ENCODE measurements around the gene CERK.

The CERK gene

DNA sequence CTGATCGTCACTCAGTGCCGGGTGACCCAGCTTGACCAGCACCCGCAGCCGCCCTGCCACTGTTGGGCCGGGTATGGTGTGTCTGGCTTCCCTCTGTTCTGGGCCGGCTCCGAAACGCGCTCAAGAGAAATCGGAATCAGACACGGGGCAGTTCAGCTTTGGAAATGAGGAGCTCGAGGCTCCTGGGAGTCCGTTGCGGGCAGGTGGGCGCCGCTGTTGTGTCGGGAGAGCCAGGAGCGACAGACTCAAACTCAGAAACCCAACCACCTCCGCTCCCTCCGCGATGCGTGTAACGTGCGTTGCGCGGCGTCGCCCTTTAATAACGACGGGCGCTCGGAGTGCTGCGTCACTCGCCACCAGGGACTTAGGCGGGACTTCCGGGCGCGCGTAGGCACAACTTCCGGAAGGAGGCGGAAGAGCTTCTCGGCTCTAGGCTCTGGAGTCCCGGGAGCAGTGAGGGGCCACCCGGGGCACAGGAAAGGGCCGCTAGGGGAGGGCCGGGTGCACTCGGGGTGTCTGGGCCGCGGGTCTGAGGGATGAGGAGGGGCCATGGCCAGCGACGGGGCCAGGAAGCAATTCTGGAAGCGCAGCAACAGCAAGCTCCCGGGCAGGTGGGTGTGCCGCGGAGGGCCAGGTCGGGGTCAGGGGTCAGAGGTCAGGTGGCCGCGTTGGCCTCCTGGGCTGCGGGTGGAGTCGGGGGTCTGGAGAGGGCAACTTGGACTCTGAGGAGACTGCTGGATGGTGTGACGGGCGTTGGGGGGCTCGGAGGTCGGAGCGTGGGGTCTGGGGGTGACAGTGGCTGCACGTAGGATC, 24.4 kb upstream of the CERK start, which contains the start of gene TBC1D22A:
TBC1D22A (plus strand) TSS at position 413 of the 813 bp plus-strand sequence; CDS start at position 550, 137 bp downstream.
- no peaks in the 10 kb centered on the region for H3K9me3 ChIP-seq (ENCODE audit: insufficient read depth, low read length)
- H3K79me2 ChIP-seq (ENCODE audit: low read length), result peaks cover 73% of the 10 kb centered on the region
- H4K20me1 ChIP-seq (ENCODE audit: insufficient read depth, low read length), result no peaks in the 10 kb centered on the region
- peak within 1 kb of the TSS; percentile 86 for H3K4me3 ChIP-seq (ENCODE audit: low read length)
- H2AFZ ChIP-seq (ENCODE audit: low read depth, low read length), result no peak within 1 kb of the TSS; the same call in 1 of the 2 replicates
- no peaks in the 10 kb centered on the region for H3K27me3 ChIP-seq (ENCODE audit: low read depth, low read length)
- TF ChIP-seq, protein P1, sequence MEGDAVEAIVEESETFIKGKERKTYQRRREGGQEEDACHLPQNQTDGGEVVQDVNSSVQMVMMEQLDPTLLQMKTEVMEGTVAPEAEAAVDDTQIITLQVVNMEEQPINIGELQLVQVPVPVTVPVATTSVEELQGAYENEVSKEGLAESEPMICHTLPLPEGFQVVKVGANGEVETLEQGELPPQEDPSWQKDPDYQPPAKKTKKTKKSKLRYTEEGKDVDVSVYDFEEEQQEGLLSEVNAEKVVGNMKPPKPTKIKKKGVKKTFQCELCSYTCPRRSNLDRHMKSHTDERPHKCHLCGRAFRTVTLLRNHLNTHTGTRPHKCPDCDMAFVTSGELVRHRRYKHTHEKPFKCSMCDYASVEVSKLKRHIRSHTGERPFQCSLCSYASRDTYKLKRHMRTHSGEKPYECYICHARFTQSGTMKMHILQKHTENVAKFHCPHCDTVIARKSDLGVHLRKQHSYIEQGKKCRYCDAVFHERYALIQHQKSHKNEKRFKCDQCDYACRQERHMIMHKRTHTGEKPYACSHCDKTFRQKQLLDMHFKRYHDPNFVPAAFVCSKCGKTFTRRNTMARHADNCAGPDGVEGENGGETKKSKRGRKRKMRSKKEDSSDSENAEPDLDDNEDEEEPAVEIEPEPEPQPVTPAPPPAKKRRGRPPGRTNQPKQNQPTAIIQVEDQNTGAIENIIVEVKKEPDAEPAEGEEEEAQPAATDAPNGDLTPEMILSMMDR (IDR thresholded peaks at IDR 0.05; ENCODE audit: low read depth, low read length), result 0 out of 2 replicates have a peak, but pooled peaks have one; percentile 9
- TF ChIP-seq EZH2phosphoT487 (IDR thresholded peaks at IDR 0.05; ENCODE audit: low read depth), result no peak
- peaks cover 47% of the 10 kb centered on the region for H3K4me1 ChIP-seq (ENCODE audit: low read length)
- peak within 1 kb of the TSS; percentile 90 for H3K9ac ChIP-seq (ENCODE audit: low read length)
- H3K36me3 ChIP-seq (replicated peaks; ENCODE audit: low read depth, low read length), result peaks cover 40% of the 10 kb centered on the region
- H3K27ac ChIP-seq (ENCODE audit: low read length), result peak within 1 kb of the TSS; percentile 95
- peak within 1 kb of the TSS; percentile 88 for H3K4me2 ChIP-seq (ENCODE audit: low read length)

DNA sequence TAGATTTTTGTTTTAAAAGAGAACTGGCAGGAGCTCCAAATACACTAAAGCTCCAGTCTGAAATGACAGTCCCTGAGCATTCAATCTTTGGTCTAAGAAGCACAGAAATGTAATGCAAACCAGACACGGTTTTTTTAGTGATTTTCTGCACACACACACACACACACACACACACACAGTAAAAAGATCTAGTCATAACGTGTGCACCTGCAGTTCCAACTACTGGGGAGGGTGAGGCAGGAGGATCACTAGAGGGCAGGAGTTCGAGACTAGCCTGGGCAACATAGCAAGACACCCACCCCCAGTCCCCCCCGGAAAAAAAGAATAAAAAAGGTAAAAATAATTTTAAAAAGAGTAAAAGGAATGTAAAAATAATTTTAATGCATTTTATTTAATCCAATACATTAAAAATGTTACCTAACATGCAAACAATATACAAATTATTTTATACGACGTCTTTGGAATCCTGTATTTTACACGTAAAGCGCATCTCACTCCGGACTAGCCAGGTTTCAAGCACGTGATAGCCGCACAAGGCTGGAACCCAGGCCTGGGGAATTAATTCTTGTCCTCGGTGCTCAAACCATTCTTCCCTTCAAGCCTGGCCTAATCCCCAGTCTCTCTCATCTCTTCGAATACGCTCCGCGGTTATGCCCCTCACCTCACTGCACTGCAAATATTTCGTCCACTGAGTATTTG, 23.6 kb upstream of the CERK start:
- H3K27me3 ChIP-seq (ENCODE audit: low read depth, low read length), result no peaks in the 10 kb centered on the region
- peaks cover 39% of the 10 kb centered on the region for H3K4me1 ChIP-seq (ENCODE audit: low read length)
- H3K27ac ChIP-seq (ENCODE audit: low read length), result peak overlapping the region; percentile 95
- peaks cover 65% of the 10 kb centered on the region for H3K79me2 ChIP-seq (ENCODE audit: low read length)
- H4K20me1 ChIP-seq (ENCODE audit: insufficient read depth, low read length), result no peaks in the 10 kb centered on the region
- H3K9me3 ChIP-seq (ENCODE audit: insufficient read depth, low read length), result no peaks in the 10 kb centered on the region
- H3K9ac ChIP-seq (ENCODE audit: low read length), result peak overlapping the region; percentile 90
- TF ChIP-seq EZH2phosphoT487 (IDR thresholded peaks at IDR 0.05; ENCODE audit: low read depth), result no peak
- TF ChIP-seq, protein P1 (IDR thresholded peaks at IDR 0.05; ENCODE audit: low read depth, low read length), result no peak
- peaks cover 40% of the 10 kb centered on the region for H3K36me3 ChIP-seq (replicated peaks; ENCODE audit: low read depth, low read length)
- no peak overlapping the region for H2AFZ ChIP-seq (ENCODE audit: low read depth, low read length)
- peak overlapping the region; percentile 67 for H3K4me2 ChIP-seq (ENCODE audit: low read length)
- peak overlapping the region; percentile 86 for H3K4me3 ChIP-seq (ENCODE audit: low read length)

DNA sequence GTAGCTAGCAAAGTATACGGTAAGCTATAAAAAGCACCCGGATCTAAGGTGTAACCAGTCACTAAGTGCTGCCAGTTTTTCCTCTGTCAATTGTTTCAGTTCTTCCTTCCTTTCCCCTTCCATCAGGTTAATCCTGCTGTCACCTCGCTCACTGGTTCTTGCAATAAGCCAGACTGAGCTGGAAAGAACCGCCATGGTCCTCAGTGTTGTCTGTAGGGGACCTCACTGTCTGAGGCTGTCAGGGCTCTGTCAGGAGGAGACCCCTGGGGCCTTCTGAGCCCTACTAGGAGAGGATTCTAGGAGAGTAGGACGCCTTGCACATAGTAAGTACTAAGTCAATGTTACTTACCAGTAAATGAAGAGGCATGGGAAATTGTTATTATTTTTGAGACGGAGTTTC, 23.0 kb upstream of the CERK start:
- Histone ChIP-seq H3K36me3 (replicated peaks; ENCODE audit: low read depth, low read length) (peaks cover 45% of the 10 kb centered on the region), H3K9me3 (ENCODE audit: insufficient read depth, low read length) (peaks cover 6% of the 10 kb centered on the region; the same call in 1 of the 2 replicates), H3K27ac (ENCODE audit: low read length) (peak overlapping the region; percentile 24), H3K4me3 (ENCODE audit: low read length) (peak overlapping the region; percentile 86), H3K9ac (ENCODE audit: low read length) (peak overlapping the region; percentile 90), H4K20me1 (ENCODE audit: insufficient read depth, low read length) (no peaks in the 10 kb centered on the region), H3K27me3 (ENCODE audit: low read depth, low read length) (no peaks in the 10 kb centered on the region), H3K79me2 (ENCODE audit: low read length) (peaks cover 59% of the 10 kb centered on the region), H3K4me1 (ENCODE audit: low read length) (peaks cover 34% of the 10 kb centered on the region), H3K4me2 (ENCODE audit: low read length) (peak overlapping the region; percentile 67), H2AFZ (ENCODE audit: low read depth, low read length) (no peak overlapping the region)
- TF ChIP-seq EZH2phosphoT487 (IDR thresholded peaks at IDR 0.05; ENCODE audit: low read depth), result no peak
- TF ChIP-seq, protein P1 (IDR thresholded peaks at IDR 0.05; ENCODE audit: low read depth, low read length), result no peak

DNA sequence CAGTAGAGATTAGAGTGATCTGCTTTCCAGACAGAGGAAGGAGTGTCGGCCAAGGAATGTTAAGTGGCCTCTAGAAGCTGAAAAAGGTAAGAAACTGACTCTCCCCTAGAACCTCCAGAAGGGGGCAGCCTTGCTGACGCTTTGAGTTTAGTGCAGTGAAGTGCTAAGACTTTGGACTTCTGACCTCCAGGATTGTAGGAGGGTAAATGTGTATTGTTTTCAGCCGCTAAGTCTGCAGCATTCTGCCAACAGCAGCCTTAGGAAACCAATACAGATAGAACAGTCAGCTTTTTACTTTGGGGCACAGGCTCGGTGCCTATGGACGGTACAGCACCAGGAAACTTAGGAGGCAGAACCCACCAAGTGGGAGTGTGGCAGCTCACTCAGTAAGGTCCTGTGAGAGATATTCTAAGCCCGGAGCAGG, 20.8 kb upstream of the CERK start:
- Histone ChIP-seq H3K27me3 (ENCODE audit: low read depth, low read length) (no peaks in the 10 kb centered on the region), H4K20me1 (ENCODE audit: insufficient read depth, low read length) (no peaks in the 10 kb centered on the region), H2AFZ (ENCODE audit: low read depth, low read length) (no peak overlapping the region), H3K4me3 (ENCODE audit: low read length) (no peak overlapping the region), H3K4me2 (ENCODE audit: low read length) (peak overlapping the region; percentile 22; the same call in 1 of the 2 replicates), H3K36me3 (replicated peaks; ENCODE audit: low read depth, low read length) (peaks cover 42% of the 10 kb centered on the region), H3K79me2 (ENCODE audit: low read length) (peaks cover 37% of the 10 kb centered on the region), H3K27ac (ENCODE audit: low read length) (peak overlapping the region; percentile 17; the same call in 1 of the 2 replicates), H3K4me1 (ENCODE audit: low read length) (peaks cover 19% of the 10 kb centered on the region), H3K9me3 (ENCODE audit: insufficient read depth, low read length) (peaks cover 7% of the 10 kb centered on the region; the same call in 1 of the 2 replicates), H3K9ac (ENCODE audit: low read length) (no peak overlapping the region)
- TF ChIP-seq EZH2phosphoT487 (IDR thresholded peaks at IDR 0.05; ENCODE audit: low read depth), result no peak
- TF ChIP-seq, protein P1 (IDR thresholded peaks at IDR 0.05; ENCODE audit: low read depth, low read length), result peak; percentile 95

Data from OCI-LY3 (cell line).